AG04450 (cell line): ENCODE results near the gene TAS1R3. TPM values are rescaled to one million over a fixed set of nuclear protein-coding genes. Genes with fewer than 3 reads are reported as not detected.
A peak's percentile ranks its signal among the peaks of the same experiment; 100 is the strongest.

Experiments
- CTCF ChIA-PET: fragments of 300-600, 350-600 bp; formaldehyde crosslinking; extraction: SDS; loops from one replicate; lab custom pipeline; 2022; ENCODE audit warnings: antibody characterized with exemption, inconsistent platforms; lab: Charles Lee
- POLR2A ChIA-PET: fragments of 350-600 bp; formaldehyde crosslinking; extraction: SDS; loops from one replicate; lab custom pipeline; 2021; ENCODE audit warnings: antibody characterized with exemption, inconsistent platforms; lab: Yijun Ruan, JAX
- DNase-seq: peaks from one replicate; pipeline ENCODE4 v3.0.0-alpha.2; 2011; ENCODE audit warnings: low read depth, low spot score
- H3K27ac ChIP-seq: one replicate; pipeline ENCODE4 v1.5.1; 2012; ENCODE audit warnings: low read depth, low read length, control low read depth
- H3K27me3 ChIP-seq: one replicate; pipeline ENCODE4 v1.6.0; 2012; ENCODE audit warnings: low read length; ENCODE audit not compliant: control insufficient read depth, insufficient read depth
- H3K4me3 ChIP-seq: 2 replicates; pipeline ENCODE4 v1.5.1; 2011; ENCODE audit warnings: mild to moderate bottlenecking, low read depth, low read length, control low read depth
- H3K9me3 ChIP-seq: 2 replicates; pipeline ENCODE4 v1.5.1; 2012; ENCODE audit warnings: low read length; ENCODE audit not compliant: control insufficient read depth, insufficient read depth
- CTCF ChIP-seq: IDR thresholded peaks from 2 replicates; pipeline ENCODE4 v1.5.1; 2011; ENCODE audit warnings: low read depth, low read length, control low read depth, inconsistent platforms
- polyA plus RNA-seq: library from polyadenylated mRNA; depleted of rRNA; stranded (reverse); fragments of >200 nt; gene quantifications from 2 replicates; pipeline ENCODE4 v1.2.3, GENCODE V29; 2011

TAS1R3 gene
- polyA plus RNA-seq, 1 experiment: 0.10 TPM

GRCh38 chr1:1360506-1361169 is 29.6 kb downstream of the TAS1R3 start:
- DNase-seq: peak; percentile 86
- peak overlapping the region; percentile 99 for H3K27ac ChIP-seq
- POLR2A ChIA-PET: interaction anchor here (0.7 kb wide), 1 partner anchor 14 kb away, joined by 3 read pairs; the partner anchor contains the start of gene AURKAIP1
- no peaks in the 10 kb centered on the region; the same call in 1 of the 2 replicates for H3K9me3 ChIP-seq
- CTCF ChIA-PET: no interaction called here
- H3K4me3 ChIP-seq: no peak overlapping the region
- no peaks in the 10 kb centered on the region for H3K27me3 ChIP-seq
- TF ChIP-seq CTCF: no peak

GRCh38 chr1:1361233-1361981 is 30.3 kb downstream of the TAS1R3 start:
- ChIA-PET CTCF (interaction anchor here (1.8 kb wide), 1 partner anchor 11 kb away, joined by 10 read pairs; no protein-coding TSS in a partner anchor), POLR2A (interaction anchor here (0.7 to 1.0 kb wide), 4 partner anchors 10 to 97 kb away, joined by 3 to 7 read pairs (median 4); partner anchors contain the start of gene AURKAIP1)
- no peak for DNase-seq
- TF ChIP-seq CTCF: no peak
- Histone ChIP-seq H3K9me3 (no peaks in the 10 kb centered on the region; the same call in 1 of the 2 replicates), H3K4me3 (no peak overlapping the region), H3K27ac (peak overlapping the region; percentile 99), H3K27me3 (no peaks in the 10 kb centered on the region)

GRCh38 chr1:1361982-1362423 is 30.9 kb downstream of the TAS1R3 start:
- POLR2A ChIA-PET: interaction anchor here (0.5 to 1.0 kb wide), 5 partner anchors 10 to 251 kb away, joined by 3 to 7 read pairs (median 4); partner anchors contain the start of gene AURKAIP1

GRCh38 chr1:1364266-1364665 is 33.2 kb downstream of the TAS1R3 start:
- POLR2A ChIA-PET: interaction anchor here (0.9 kb wide), 1 partner anchor 11 kb away, joined by 3 read pairs; the partner anchor contains the start of gene AURKAIP1
- CTCF ChIA-PET: no interaction called here
- H3K27ac ChIP-seq: no peak overlapping the region
- no peak for DNase-seq
- H3K9me3 ChIP-seq: no peaks in the 10 kb centered on the region; the same call in 1 of the 2 replicates
- H3K4me3 ChIP-seq: no peak overlapping the region
- no peaks in the 10 kb centered on the region for H3K27me3 ChIP-seq
- no peak for TF ChIP-seq CTCF

More at GRCh38 chr1:1361982-1362423, 30.9 kb downstream of the TAS1R3 start:
- no peaks in the 10 kb centered on the region for H3K27me3 ChIP-seq
- H3K27ac ChIP-seq: peak overlapping the region; percentile 99
- H3K9me3 ChIP-seq: no peaks in the 10 kb centered on the region; the same call in 1 of the 2 replicates
- peak; percentile 52 for TF ChIP-seq CTCF
- CTCF ChIA-PET: interaction anchor here (1.8 kb wide), 1 partner anchor 10 kb away, joined by 10 read pairs; no protein-coding TSS in a partner anchor
- H3K4me3 ChIP-seq: no peak overlapping the region
- peak; percentile 66 for DNase-seq
